Natural killer cell treated with Interleukin-12 subunit alpha and Interleukin-12 subunit beta and Interleukin-15 and Interleukin-18, amount 100 ng/mL, for 72 hours (primary cell): ENCODE measurements around the gene CACNA1E. TPM values are rescaled to one million over a fixed set of nuclear protein-coding genes. Genes with fewer than 3 reads are reported as not detected.
A peak's percentile ranks its signal among the peaks of the same experiment; 100 is the strongest.

Experiments used
- ATAC-seq, 2 donors: fragments of 150-1000 bp; cut with Tn5 transposase in 1 of 2; sonication (Bioruptor Pico), chemical (Tn5 transposase) in 1 of 2; 2 replicates each; pipeline ENCODE4 v1.10.0; 2021
- DNase-seq: peaks from one replicate; pipeline ENCODE4 v3.0.0; 2022; ENCODE audit warnings: low spot score
- H3K27ac Mint-ChIP-seq, 2 donors: 1 replicate in 1 of 2; 2 replicates in 1 of 2; pipeline ENCODE4 v1.8.0; 2022; ENCODE audit warnings: mixed read lengths in 2 of 2, mild to moderate bottlenecking in 1 of 2, moderate library complexity in 1 of 2
- H3K27me3 Mint-ChIP-seq, 2 donors: 1 replicate in 1 of 2; 2 replicates in 1 of 2; pipeline ENCODE4 v1.8.0; 2022; ENCODE audit warnings: mixed read lengths in 2 of 2
- H3K36me3 Mint-ChIP-seq: one replicate; pipeline ENCODE4 v1.8.0; 2022; ENCODE audit warnings: mixed read lengths
- H3K4me1 Mint-ChIP-seq, 2 donors: 1 replicate in 1 of 2; 2 replicates in 1 of 2; pipeline ENCODE4 v1.8.0; 2022; ENCODE audit warnings: low read depth in 2 of 2, mixed read lengths in 2 of 2, mild to moderate bottlenecking in 1 of 2
- H3K4me3 Mint-ChIP-seq: one replicate; pipeline ENCODE4 v1.8.0; 2022; ENCODE audit warnings: mixed read lengths
- H3K9me3 Mint-ChIP-seq: 2 replicates; pipeline ENCODE4 v1.8.0; 2022; ENCODE audit warnings: mixed read lengths
- total RNA-seq, 2 donors: library from RNA; stranded (reverse); gene quantifications; one replicate each; pipeline ENCODE4 v1.2.3, GENCODE V29; 2022

Gene CACNA1E
- total RNA-seq, 2 donors from 2014 or later = 0.08 TPM; not detected in 1

DNA sequence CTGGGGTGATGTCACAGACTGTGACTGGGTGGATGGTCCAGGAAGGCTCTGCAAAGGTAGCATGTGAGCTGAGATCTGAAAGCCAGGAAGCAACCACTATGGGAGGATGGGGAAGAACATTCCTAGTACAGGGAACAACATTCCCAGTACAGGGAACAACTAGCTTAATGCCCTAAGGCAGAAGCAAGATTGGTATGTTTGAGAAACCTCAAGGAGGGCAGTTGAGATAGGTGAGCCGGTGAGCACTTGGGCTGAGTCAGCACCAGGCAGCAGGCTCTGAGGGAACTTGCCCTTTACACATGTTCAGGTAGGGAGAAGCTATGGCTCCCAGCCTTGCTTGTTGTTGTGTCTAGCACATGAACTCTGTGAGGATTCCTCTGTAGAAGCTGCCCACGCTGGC is 24.2 kb upstream of the CACNA1E start:
- DNase-seq (no peak), ATAC-seq (peak in 1 of 2 donors; percentile 33)
- H3K27ac Mint-ChIP-seq = no peak overlapping the region
- H3K4me1 Mint-ChIP-seq = no peaks in the 10 kb centered on the region
- H3K27me3 Mint-ChIP-seq = peaks cover 2 to 26% of the 10 kb centered on the region in 2 donors
- H3K36me3 Mint-ChIP-seq = no peaks in the 10 kb centered on the region
- no peak overlapping the region for H3K4me3 Mint-ChIP-seq
- peaks cover 4% of the 10 kb centered on the region for H3K9me3 Mint-ChIP-seq

GRCh38 chr1:181469829-181470228 is 13.5 kb upstream of the CACNA1E start:
- H3K36me3 Mint-ChIP-seq = no peaks in the 10 kb centered on the region
- H3K27ac Mint-ChIP-seq = no peak overlapping the region
- ATAC-seq = no peak
- no peak for DNase-seq
- H3K9me3 Mint-ChIP-seq = no peaks in the 10 kb centered on the region
- no peak overlapping the region for H3K4me3 Mint-ChIP-seq
- no peaks in the 10 kb centered on the region for H3K4me1 Mint-ChIP-seq
- peaks cover 21 to 37% of the 10 kb centered on the region in 2 donors for H3K27me3 Mint-ChIP-seq

- no peak overlapping the region for H3K27ac Mint-ChIP-seq
- peaks cover 14% of the 10 kb centered on the region in 2 donors for H3K27me3 Mint-ChIP-seq
- H3K36me3 Mint-ChIP-seq = no peaks in the 10 kb centered on the region
- H3K4me3 Mint-ChIP-seq = no peak overlapping the region
- DNase-seq (no peak), ATAC-seq (no peak)
- H3K4me1 Mint-ChIP-seq = no peaks in the 10 kb centered on the region
- H3K9me3 Mint-ChIP-seq = no peaks in the 10 kb centered on the region
Measured at GRCh38 chr1:181475580-181475979, 7.7 kb upstream of the CACNA1E start.

DNA sequence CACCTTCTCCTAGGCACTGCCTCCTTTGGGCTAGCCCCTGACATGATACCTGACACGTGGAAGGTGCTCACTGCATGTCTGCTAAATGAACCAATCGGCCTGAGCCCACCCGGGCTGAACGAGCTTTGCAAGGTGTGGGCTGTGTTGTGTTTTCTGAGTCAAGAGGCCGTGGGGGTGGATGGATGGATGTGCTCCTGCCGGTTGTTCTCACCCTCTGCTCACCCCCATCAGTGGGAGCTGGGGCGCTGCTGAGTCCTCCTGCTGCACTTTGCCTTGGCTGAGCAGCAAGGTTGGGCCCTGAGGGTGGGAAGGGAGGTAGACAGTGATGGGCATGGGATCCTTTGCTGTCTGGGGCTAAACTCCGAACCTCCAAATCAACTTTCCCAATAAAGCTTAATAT is 6.7 kb upstream of the CACNA1E start:
- no peak overlapping the region for H3K27ac Mint-ChIP-seq
- DNase-seq = no peak
- no peaks in the 10 kb centered on the region for H3K9me3 Mint-ChIP-seq
- no peaks in the 10 kb centered on the region for H3K36me3 Mint-ChIP-seq
- ATAC-seq = peak in 1 of 2 donors; percentile 34
- peaks cover 18 to 24% of the 10 kb centered on the region in 2 donors for H3K27me3 Mint-ChIP-seq
- no peaks in the 10 kb centered on the region for H3K4me1 Mint-ChIP-seq
- H3K4me3 Mint-ChIP-seq = no peak overlapping the region

- no peak overlapping the region for H3K27ac Mint-ChIP-seq
- no peaks in the 10 kb centered on the region for H3K4me1 Mint-ChIP-seq
- no peak for ATAC-seq
- H3K9me3 Mint-ChIP-seq = no peaks in the 10 kb centered on the region
- H3K27me3 Mint-ChIP-seq = peaks cover 20 to 25% of the 10 kb centered on the region in 2 donors
- no peaks in the 10 kb centered on the region for H3K36me3 Mint-ChIP-seq
- H3K4me3 Mint-ChIP-seq = no peak overlapping the region
- no peak for DNase-seq
Measured at GRCh38 chr1:181478306-181478705, 5.0 kb upstream of the CACNA1E start.

GRCh38 chr1:181479137-181479745 is 4.1 kb upstream of the CACNA1E start:
- H3K9me3 Mint-ChIP-seq = no peaks in the 10 kb centered on the region
- no peaks in the 10 kb centered on the region for H3K4me1 Mint-ChIP-seq
- DNase-seq (no peak), ATAC-seq (no peak)
- H3K27me3 Mint-ChIP-seq = peaks cover 28 to 35% of the 10 kb centered on the region in 2 donors
- no peak overlapping the region for H3K4me3 Mint-ChIP-seq
- no peaks in the 10 kb centered on the region for H3K36me3 Mint-ChIP-seq
- H3K27ac Mint-ChIP-seq = no peak overlapping the region

DNA sequence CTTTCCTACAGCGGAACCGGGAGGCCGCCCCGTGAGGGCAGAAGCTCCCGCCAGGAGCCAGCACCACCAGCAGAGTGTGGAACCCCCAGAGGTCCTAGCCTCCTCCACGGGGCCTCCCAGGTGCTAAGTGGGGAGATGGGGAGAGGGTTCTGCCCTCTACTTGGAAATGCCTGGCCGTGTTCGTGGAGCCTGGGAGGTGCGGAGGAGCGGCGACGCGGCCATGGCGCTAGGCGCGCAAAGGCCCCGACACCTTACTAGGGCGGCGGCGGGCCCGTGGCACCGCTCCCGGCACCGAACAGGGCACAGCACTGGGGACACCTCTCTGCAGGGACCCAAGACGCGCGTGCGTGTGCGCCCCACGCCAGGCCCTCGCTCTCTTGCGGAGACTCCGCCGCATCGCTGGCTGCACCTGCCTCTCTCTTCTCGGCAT is 1.3 kb upstream of the CACNA1E start:
- H3K9me3 Mint-ChIP-seq = no peaks in the 10 kb centered on the region
- H3K27me3 Mint-ChIP-seq = peaks cover 50 to 62% of the 10 kb centered on the region in 2 donors
- H3K36me3 Mint-ChIP-seq = no peaks in the 10 kb centered on the region
- no peak overlapping the region for H3K27ac Mint-ChIP-seq
- ATAC-seq (no peak), DNase-seq (no peak)
- H3K4me3 Mint-ChIP-seq = no peak overlapping the region
- peaks cover 0 to 6% of the 10 kb centered on the region in 2 donors for H3K4me1 Mint-ChIP-seq

GRCh38 chr1:181482521-181483284 is 614 bp upstream of the CACNA1E start:
- ATAC-seq (peak; percentile 26 to 59), DNase-seq (no peak)
- peaks cover 49 to 63% of the 10 kb centered on the region in 2 donors for H3K27me3 Mint-ChIP-seq
- no peaks in the 10 kb centered on the region for H3K9me3 Mint-ChIP-seq
- peaks cover 0 to 6% of the 10 kb centered on the region in 2 donors for H3K4me1 Mint-ChIP-seq
- H3K36me3 Mint-ChIP-seq = no peaks in the 10 kb centered on the region
- no peak overlapping the region for H3K4me3 Mint-ChIP-seq
- no peak overlapping the region for H3K27ac Mint-ChIP-seq

GRCh38 chr1:181484821-181485220 is 1.5 kb downstream of the CACNA1E start:
- H3K4me1 Mint-ChIP-seq = peaks cover 5 to 6% of the 10 kb centered on the region in 2 donors
- H3K27ac Mint-ChIP-seq = no peak overlapping the region
- H3K9me3 Mint-ChIP-seq = no peaks in the 10 kb centered on the region
- no peak overlapping the region for H3K4me3 Mint-ChIP-seq
- H3K27me3 Mint-ChIP-seq = peaks cover 63 to 82% of the 10 kb centered on the region in 2 donors
- ATAC-seq (no peak), DNase-seq (no peak)
- H3K36me3 Mint-ChIP-seq = no peaks in the 10 kb centered on the region

DNA sequence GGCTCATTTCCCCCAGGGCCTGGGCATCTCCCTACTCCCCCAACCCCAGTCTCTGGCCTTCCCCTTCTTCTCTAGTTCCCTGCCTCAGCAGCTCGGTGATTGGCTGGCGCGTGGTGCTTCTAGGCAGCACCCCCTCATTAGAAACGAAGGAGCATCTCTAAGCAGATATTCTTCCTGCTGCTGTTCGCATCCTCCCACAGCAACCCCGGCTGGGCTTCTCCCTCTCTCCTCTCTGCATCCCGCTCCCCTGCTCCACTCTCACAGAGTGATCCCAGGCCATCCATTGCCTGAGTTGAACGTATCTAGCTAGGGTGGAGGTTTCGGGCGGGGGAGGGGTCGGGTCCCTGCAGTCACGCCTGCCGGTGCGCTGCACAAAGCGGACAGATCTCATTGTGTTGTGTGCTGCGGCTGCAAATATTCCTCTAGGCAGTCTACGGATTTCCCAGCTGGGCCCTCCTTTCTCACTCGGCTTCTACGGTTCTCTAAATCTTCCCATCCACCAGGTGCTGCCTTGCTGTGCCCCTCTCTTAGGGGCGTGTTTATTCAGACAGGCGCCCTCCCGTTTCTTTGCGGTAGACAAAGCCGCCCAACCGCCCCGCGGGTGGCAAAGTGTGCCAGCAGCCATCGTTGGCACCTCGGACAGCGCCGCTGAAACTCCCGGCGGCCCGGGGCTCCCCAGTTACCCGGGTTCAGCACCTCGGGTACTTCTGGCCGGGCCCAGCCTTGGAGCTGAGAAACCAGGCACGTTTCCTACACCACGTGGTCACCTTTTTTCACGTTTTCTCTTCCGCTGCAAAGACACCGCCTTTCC is 2.2 kb downstream of the CACNA1E start:
- no peak overlapping the region for H3K27ac Mint-ChIP-seq
- ATAC-seq = peak in 1 of 2 donors; percentile 18
- H3K4me3 Mint-ChIP-seq = no peak overlapping the region
- no peaks in the 10 kb centered on the region for H3K36me3 Mint-ChIP-seq
- no peaks in the 10 kb centered on the region for H3K9me3 Mint-ChIP-seq
- no peak for DNase-seq
- peaks cover 5 to 6% of the 10 kb centered on the region in 2 donors for H3K4me1 Mint-ChIP-seq
- H3K27me3 Mint-ChIP-seq = peaks cover 63 to 88% of the 10 kb centered on the region in 2 donors

- Mint-ChIP-seq H3K36me3 (no peaks in the 10 kb centered on the region), H3K27me3 (peaks cover 65 to 88% of the 10 kb centered on the region in 2 donors), H3K27ac (no peak overlapping the region), H3K4me1 (peaks cover 5 to 6% of the 10 kb centered on the region in 2 donors), H3K4me3 (no peak overlapping the region), H3K9me3 (no peaks in the 10 kb centered on the region)
- ATAC-seq (no peak), DNase-seq (no peak)
Measured at GRCh38 chr1:181486098-181486420, 2.7 kb downstream of the CACNA1E start.

GRCh38 chr1:181488866-181489265 is 5.5 kb downstream of the CACNA1E start:
- Mint-ChIP-seq H3K36me3 (no peaks in the 10 kb centered on the region), H3K4me3 (no peak overlapping the region), H3K9me3 (no peaks in the 10 kb centered on the region), H3K27ac (no peak overlapping the region), H3K4me1 (peaks cover 5 to 6% of the 10 kb centered on the region in 2 donors), H3K27me3 (peaks cover 61 to 70% of the 10 kb centered on the region in 2 donors)
- no peak for DNase-seq
- no peak for ATAC-seq

- Mint-ChIP-seq H3K9me3 (no peaks in the 10 kb centered on the region), H3K4me3 (no peak overlapping the region), H3K27ac (no peak overlapping the region), H3K36me3 (no peaks in the 10 kb centered on the region), H3K4me1 (peaks cover 5 to 6% of the 10 kb centered on the region in 2 donors), H3K27me3 (peaks cover 47 to 56% of the 10 kb centered on the region in 2 donors)
- DNase-seq = no peak
- ATAC-seq = no peak
Measured at GRCh38 chr1:181490276-181490675, 7.0 kb downstream of the CACNA1E start.
